Measurements from ENCODE around the gene APOC3. TPM values are rescaled to one million over a fixed set of nuclear protein-coding genes. Genes with fewer than 3 reads are reported as not detected.
A peak's percentile ranks its signal among the peaks of the same experiment; 100 is the strongest.

The APOC3 gene
- total RNA-seq, 3 donors from 2014 or later, result not detected

DNA sequence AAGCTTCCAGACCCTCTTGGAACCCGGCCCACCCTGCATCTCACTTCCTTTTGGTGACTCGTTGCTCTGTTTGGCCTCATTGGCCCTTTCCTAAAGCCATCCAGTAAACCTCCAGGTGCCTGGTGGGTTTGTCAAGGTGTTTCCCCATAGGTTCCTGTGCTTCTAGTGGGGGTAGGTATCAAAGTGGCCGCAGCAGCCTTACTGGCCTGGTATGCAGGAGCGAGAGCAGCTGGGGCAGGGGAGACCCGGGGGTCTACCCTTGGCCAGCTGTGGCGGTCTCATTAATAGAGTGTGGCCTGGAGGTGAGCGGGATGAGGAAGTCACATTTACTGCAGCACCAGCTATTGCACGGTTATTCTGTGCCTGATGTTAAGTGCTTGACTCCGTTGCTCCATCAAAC is 10.7 kb upstream of the APOC3 start:
- TF ChIP-seq, protein P1, sequence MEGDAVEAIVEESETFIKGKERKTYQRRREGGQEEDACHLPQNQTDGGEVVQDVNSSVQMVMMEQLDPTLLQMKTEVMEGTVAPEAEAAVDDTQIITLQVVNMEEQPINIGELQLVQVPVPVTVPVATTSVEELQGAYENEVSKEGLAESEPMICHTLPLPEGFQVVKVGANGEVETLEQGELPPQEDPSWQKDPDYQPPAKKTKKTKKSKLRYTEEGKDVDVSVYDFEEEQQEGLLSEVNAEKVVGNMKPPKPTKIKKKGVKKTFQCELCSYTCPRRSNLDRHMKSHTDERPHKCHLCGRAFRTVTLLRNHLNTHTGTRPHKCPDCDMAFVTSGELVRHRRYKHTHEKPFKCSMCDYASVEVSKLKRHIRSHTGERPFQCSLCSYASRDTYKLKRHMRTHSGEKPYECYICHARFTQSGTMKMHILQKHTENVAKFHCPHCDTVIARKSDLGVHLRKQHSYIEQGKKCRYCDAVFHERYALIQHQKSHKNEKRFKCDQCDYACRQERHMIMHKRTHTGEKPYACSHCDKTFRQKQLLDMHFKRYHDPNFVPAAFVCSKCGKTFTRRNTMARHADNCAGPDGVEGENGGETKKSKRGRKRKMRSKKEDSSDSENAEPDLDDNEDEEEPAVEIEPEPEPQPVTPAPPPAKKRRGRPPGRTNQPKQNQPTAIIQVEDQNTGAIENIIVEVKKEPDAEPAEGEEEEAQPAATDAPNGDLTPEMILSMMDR (IDR thresholded peaks at IDR 0.05), result no peak
- TF ChIP-seq POLR2AphosphoS5 (IDR thresholded peaks at IDR 0.05) (no peak), POLR2A (IDR thresholded peaks at IDR 0.05) (no peak)

DNA sequence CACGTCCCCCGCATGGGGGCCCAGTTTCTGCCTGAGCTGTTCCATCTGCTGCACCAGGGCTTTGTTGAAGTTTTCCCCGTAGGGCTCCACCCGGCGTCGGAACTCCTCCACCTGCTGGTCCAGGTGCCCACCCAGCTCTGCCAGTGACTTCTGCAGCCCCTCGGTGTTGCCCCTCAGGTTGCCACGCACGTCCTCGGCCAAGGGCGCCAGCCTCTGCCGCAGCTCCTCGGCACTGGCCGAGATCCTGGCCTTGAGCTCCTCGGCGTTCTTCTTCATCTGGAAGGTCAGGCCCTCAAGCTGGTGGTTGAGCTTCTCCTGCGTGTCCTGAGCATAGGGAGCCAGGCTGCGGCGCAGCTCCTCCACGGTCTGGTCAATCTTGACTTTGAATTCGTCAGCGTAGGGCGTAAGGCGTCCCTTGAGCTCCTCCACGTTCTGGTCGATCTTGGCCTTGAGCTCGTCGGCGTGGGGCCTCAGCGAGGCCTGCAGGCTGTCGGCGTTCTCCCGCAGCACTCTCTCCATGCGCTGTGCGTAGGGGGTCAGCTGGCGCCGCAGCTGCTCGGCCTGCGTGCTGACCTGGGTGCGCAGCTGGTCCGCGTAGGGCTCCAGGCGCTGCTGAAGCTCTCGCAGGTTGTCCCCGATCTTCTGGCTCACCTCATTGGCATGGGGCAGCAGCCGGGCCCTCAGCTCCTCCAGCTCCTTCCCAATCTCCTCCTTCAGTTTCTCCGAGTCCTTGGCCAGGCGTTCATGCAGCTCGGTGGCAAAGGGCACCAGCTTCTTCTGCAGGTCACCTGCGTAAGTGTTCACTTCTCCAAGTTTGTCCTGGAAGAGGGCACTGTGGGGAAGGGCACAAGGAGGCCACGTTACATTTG is 8.4 kb upstream of the APOC3 start:
- intact Hi-C loops (cut with DNase I; ENCODE audit: low total_unique reads), result no loop called here
- no peak overlapping the region for H3K27ac ChIP-seq
- no peak for TF ChIP-seq POLR2AphosphoS5 (IDR thresholded peaks at IDR 0.05)
- TF ChIP-seq, protein P1 (IDR thresholded peaks at IDR 0.05), result no peak
- no peak for TF ChIP-seq POLR2A (IDR thresholded peaks at IDR 0.05)
- no peak overlapping the region for H3K4me3 ChIP-seq
- H3K4me1 ChIP-seq, result no peaks in the 10 kb centered on the region
- DNase-seq (ENCODE audit: low spot score in 2 of 2), result peak in 1 of 2 donors; percentile 46
- no peaks in the 10 kb centered on the region for H3K36me3 ChIP-seq
- no peaks in the 10 kb centered on the region for H3K27me3 ChIP-seq
- H3K9me3 ChIP-seq, result no peaks in the 10 kb centered on the region

More for the DNA sequence above, 10.7 kb upstream of the APOC3 start:
- DNase-seq (ENCODE audit: low spot score in 2 of 2), result peak in 1 of 2 donors; percentile 7
- Histone ChIP-seq H3K4me1 (no peaks in the 10 kb centered on the region), H3K4me3 (no peak overlapping the region), H3K27me3 (no peaks in the 10 kb centered on the region), H3K27ac (no peak overlapping the region), H3K36me3 (no peaks in the 10 kb centered on the region), H3K9me3 (no peaks in the 10 kb centered on the region)
- intact Hi-C loops (cut with DNase I; ENCODE audit: low total_unique reads), result no loop called here

DNA sequence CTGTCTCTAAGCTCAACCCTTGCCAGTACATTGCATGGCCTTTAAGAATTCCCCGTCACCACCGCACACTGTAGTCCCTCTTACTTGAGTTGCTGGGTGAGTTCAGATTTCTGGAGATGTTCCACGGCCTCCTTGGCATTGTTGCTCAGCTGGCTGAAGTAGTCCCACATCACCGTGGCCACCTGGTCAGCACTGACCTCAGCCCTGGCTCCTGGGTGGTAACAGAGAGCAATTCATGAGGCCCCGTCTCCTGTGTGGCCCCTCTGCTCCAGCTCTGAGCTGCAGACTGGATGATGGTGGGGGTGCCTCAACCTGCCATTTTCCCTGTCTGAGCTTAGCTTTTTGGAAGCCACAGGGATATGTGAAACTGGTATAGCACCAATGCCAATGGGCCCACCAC is 7.1 kb upstream of the APOC3 start:
- intact Hi-C loops (cut with DNase I; ENCODE audit: low total_unique reads), result no loop called here
- no peaks in the 10 kb centered on the region for H3K27me3 ChIP-seq
- H3K4me1 ChIP-seq, result no peaks in the 10 kb centered on the region
- no peak for DNase-seq (ENCODE audit: low spot score in 2 of 2)
- TF ChIP-seq, protein P1 (IDR thresholded peaks at IDR 0.05), result no peak
- TF ChIP-seq POLR2A (IDR thresholded peaks at IDR 0.05) (no peak), POLR2AphosphoS5 (IDR thresholded peaks at IDR 0.05) (no peak)
- no peaks in the 10 kb centered on the region for H3K9me3 ChIP-seq
- H3K4me3 ChIP-seq, result no peak overlapping the region
- no peaks in the 10 kb centered on the region for H3K36me3 ChIP-seq
- no peak overlapping the region for H3K27ac ChIP-seq

DNA sequence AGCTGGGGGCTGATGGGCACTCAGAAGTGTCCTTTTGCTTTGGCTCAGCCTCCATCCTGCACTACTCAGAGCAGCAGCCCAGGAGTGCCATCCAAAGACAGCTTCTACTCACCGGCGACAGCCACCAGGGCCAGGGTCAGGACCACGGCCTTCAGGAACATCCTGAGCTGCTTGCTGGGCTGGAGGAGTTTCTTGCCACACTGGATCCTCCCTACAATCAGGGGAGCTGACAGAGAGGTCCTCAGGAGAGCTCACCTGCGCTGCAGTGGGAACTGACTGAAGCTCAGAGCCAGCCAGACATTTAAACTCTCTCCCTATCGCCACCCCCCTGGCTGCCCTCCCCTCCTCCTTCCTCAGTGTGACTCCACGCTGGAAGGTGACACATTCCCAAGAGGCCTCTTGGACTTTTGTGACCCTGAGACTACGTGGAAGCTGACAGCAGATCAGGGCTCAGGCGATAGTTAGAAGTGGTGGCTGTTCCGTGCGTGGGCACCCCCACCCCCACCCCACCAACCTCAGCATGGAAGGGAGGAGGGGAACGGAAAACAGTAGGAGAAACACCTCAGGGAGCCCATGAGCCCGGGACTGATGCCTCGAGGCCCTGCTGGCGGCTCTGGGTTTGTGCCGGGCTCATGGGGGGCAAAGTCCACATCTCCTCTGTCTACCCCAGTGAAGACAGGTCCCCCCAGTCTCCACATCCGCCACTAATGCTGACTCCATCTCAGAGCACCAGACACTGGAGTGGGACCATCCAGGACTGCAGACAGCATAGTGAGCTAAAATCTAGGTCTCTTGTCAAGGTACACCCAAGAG is 6.5 kb upstream of the APOC3 start, which contains the start of gene APOA4:
Gene APOA4, minus strand, starts transcription at position 274 of the 813 bp plus-strand sequence. Its CDS starts 113 bp downstream, at position 161.
- H3K27ac ChIP-seq, result no peak within 1 kb of the TSS

More for the DNA sequence above, 6.5 kb upstream of the APOC3 start, which contains the start of gene APOA4:
- no peaks in the 10 kb centered on the region for H3K27me3 ChIP-seq
- no peak for DNase-seq (ENCODE audit: low spot score in 2 of 2)
- TF ChIP-seq, protein P1 (IDR thresholded peaks at IDR 0.05), result no peak
- TF ChIP-seq POLR2A (IDR thresholded peaks at IDR 0.05), result no peak
- no peak for TF ChIP-seq POLR2AphosphoS5 (IDR thresholded peaks at IDR 0.05)
- no peaks in the 10 kb centered on the region for H3K4me1 ChIP-seq
- no peaks in the 10 kb centered on the region for H3K36me3 ChIP-seq
- no peaks in the 10 kb centered on the region for H3K9me3 ChIP-seq
- no peak within 1 kb of the TSS for H3K4me3 ChIP-seq
- intact Hi-C loops (cut with DNase I; ENCODE audit: low total_unique reads), result no loop called here
